Cerebellar nuclear complex (tissue), 1 donor: ENCODE measurements around the gene PRPF8.
A peak's percentile ranks its signal among the peaks of the same experiment; 100 is the strongest.
"Not testable (repeated sequence)": the region's sequence is repeated elsewhere in the genome, so short reads cannot be mapped to it uniquely, and the experiment has no call there.

ENCODE experiments used
- DNase-seq, 2 experiments: peaks; one replicate each; lab custom pipeline; 2025; lab: John Stamatoyannopoulos, UW

The PRPF8 gene

GRCh38 chr17:1690544-1691221 is 6.0 kb upstream of the PRPF8 start:
- no peak for DNase-seq

GRCh38 chr17:1688405-1688804 is 3.7 kb upstream of the PRPF8 start:
- not testable (repeated sequence) for DNase-seq

GRCh38 chr17:1686086-1686485 is 1.4 kb upstream of the PRPF8 start:
- DNase-seq: no peak

GRCh38 chr17:1683459-1683858 is 1.2 kb downstream of the PRPF8 start:
- no peak for DNase-seq

GRCh38 chr17:1676401-1676800 is 8.3 kb downstream of the PRPF8 start:
- no peak for DNase-seq

GRCh38 chr17:1673041-1673785 is 11.5 kb downstream of the PRPF8 start:
- peak in 1 of 2 experiments; percentile 0 for DNase-seq

GRCh38 chr17:1663934-1664333 is 20.7 kb downstream of the PRPF8 start:
- not testable (repeated sequence) for DNase-seq

- no peak for DNase-seq
These were observed 23.6 kb downstream of the PRPF8 start for GRCh38 chr17:1661045-1661444.

GRCh38 chr17:1658100-1658499 is 26.6 kb downstream of the PRPF8 start:
- no peak for DNase-seq

- DNase-seq: no peak
These were observed 30.9 kb downstream of the PRPF8 start for GRCh38 chr17:1653735-1654134.

- DNase-seq: not testable (repeated sequence)
These were observed 31.9 kb downstream of the PRPF8 start for GRCh38 chr17:1652794-1653193.

- DNase-seq: no peak
These were observed 33.2 kb downstream of the PRPF8 start for GRCh38 chr17:1651559-1651844.

GRCh38 chr17:1650731-1651558 is 33.7 kb downstream of the PRPF8 start:
- DNase-seq: no peak

GRCh38 chr17:1649844-1650501 is 34.7 kb downstream of the PRPF8 start, which contains the start of gene RILP:
TSS of gene RILP (minus strand) at chr17:1649866. CDS start at chr17:1649804, 62 bp downstream.
- DNase-seq: no peak

GRCh38 chr17:1648963-1649843 is 35.5 kb downstream of the PRPF8 start:
- no peak for DNase-seq

GRCh38 chr17:1648173-1648962 is 36.3 kb downstream of the PRPF8 start:
- DNase-seq: peak in 1 of 2 experiments; percentile 55

GRCh38 chr17:1647802-1648171 is 36.9 kb downstream of the PRPF8 start:
- no peak for DNase-seq

- no peak for DNase-seq
These were observed 38.3 kb downstream of the PRPF8 start for GRCh38 chr17:1646199-1646875.

GRCh38 chr17:1645207-1646171 is 39.2 kb downstream of the PRPF8 start, which contains the start of gene SCARF1:
TSS of gene SCARF1 (minus strand) at chr17:1645732. CDS start at chr17:1645697, 35 bp downstream.
- no peak for DNase-seq
